ENCODE results near the gene LUC7L2. TPM values are rescaled to one million over a fixed set of nuclear protein-coding genes. Genes with fewer than 3 reads are reported as not detected.

The LUC7L2 gene
- total RNA-seq, 1 donor from 2014 or later, result 56.0 TPM

- Histone ChIP-seq H3K4me3 (ENCODE audit: low read depth, low read length) (peak overlapping the region; percentile 100), H3K27me3 (ENCODE audit: control insufficient read depth, insufficient read depth, low read length) (no peaks in the 10 kb centered on the region), H3K36me3 (ENCODE audit: control insufficient read depth, insufficient read depth, low read length) (no peaks in the 10 kb centered on the region)
- DNase-seq (ENCODE audit: low read depth), result peak; percentile 67
- TF ChIP-seq CTCF (IDR thresholded peaks at IDR 0.05; ENCODE audit: insufficient read depth, low read length, poor library complexity, severe bottlenecking), result no peak
Measured at GRCh38 chr7:139360210-139360947, 685 bp downstream of the LUC7L2 start.

- no peak for TF ChIP-seq CTCF (IDR thresholded peaks at IDR 0.05; ENCODE audit: insufficient read depth, low read length, poor library complexity, severe bottlenecking)
- DNase-seq (ENCODE audit: low read depth), result no peak
- Histone ChIP-seq H3K27me3 (ENCODE audit: control insufficient read depth, insufficient read depth, low read length) (no peaks in the 10 kb centered on the region), H3K36me3 (ENCODE audit: control insufficient read depth, insufficient read depth, low read length) (no peaks in the 10 kb centered on the region), H3K4me3 (ENCODE audit: low read depth, low read length) (peak overlapping the region; percentile 100)
Measured at GRCh38 chr7:139360948-139361307, 1.2 kb downstream of the LUC7L2 start.

- H3K27me3 ChIP-seq (ENCODE audit: control insufficient read depth, insufficient read depth, low read length), result no peaks in the 10 kb centered on the region
- no peak for DNase-seq (ENCODE audit: low read depth)
- no peaks in the 10 kb centered on the region for H3K36me3 ChIP-seq (ENCODE audit: control insufficient read depth, insufficient read depth, low read length)
- no peak for TF ChIP-seq CTCF (IDR thresholded peaks at IDR 0.05; ENCODE audit: insufficient read depth, low read length, poor library complexity, severe bottlenecking)
- H3K4me3 ChIP-seq (ENCODE audit: low read depth, low read length), result peak overlapping the region; percentile 100
Measured at GRCh38 chr7:139361523-139361922, 1.8 kb downstream of the LUC7L2 start.

GRCh38 chr7:139362302-139362701, 2.6 kb downstream of the LUC7L2 start:
- DNase-seq (ENCODE audit: low read depth), result no peak
- H3K4me3 ChIP-seq (ENCODE audit: low read depth, low read length), result no peak overlapping the region
- TF ChIP-seq CTCF (IDR thresholded peaks at IDR 0.05; ENCODE audit: insufficient read depth, low read length, poor library complexity, severe bottlenecking), result no peak
- H3K36me3 ChIP-seq (ENCODE audit: control insufficient read depth, insufficient read depth, low read length), result no peaks in the 10 kb centered on the region
- no peaks in the 10 kb centered on the region for H3K27me3 ChIP-seq (ENCODE audit: control insufficient read depth, insufficient read depth, low read length)

- Histone ChIP-seq H3K27me3 (ENCODE audit: control insufficient read depth, insufficient read depth, low read length) (no peaks in the 10 kb centered on the region), H3K4me3 (ENCODE audit: low read depth, low read length) (no peak overlapping the region), H3K36me3 (ENCODE audit: control insufficient read depth, insufficient read depth, low read length) (no peaks in the 10 kb centered on the region)
- no peak for TF ChIP-seq CTCF (IDR thresholded peaks at IDR 0.05; ENCODE audit: insufficient read depth, low read length, poor library complexity, severe bottlenecking)
- DNase-seq (ENCODE audit: low read depth), result no peak
Measured at GRCh38 chr7:139362981-139363380, 3.3 kb downstream of the LUC7L2 start.

- H3K4me3 ChIP-seq (ENCODE audit: low read depth, low read length), result no peak overlapping the region
- H3K27me3 ChIP-seq (ENCODE audit: control insufficient read depth, insufficient read depth, low read length), result no peaks in the 10 kb centered on the region
- TF ChIP-seq CTCF (IDR thresholded peaks at IDR 0.05; ENCODE audit: insufficient read depth, low read length, poor library complexity, severe bottlenecking), result no peak
- DNase-seq (ENCODE audit: low read depth), result no peak
- no peaks in the 10 kb centered on the region for H3K36me3 ChIP-seq (ENCODE audit: control insufficient read depth, insufficient read depth, low read length)
Measured at GRCh38 chr7:139365336-139365735, 5.6 kb downstream of the LUC7L2 start.

Measured in kidney epithelial cell (primary cell).